ENCODE measurements around the gene OSMR.

Gene OSMR

DNA sequence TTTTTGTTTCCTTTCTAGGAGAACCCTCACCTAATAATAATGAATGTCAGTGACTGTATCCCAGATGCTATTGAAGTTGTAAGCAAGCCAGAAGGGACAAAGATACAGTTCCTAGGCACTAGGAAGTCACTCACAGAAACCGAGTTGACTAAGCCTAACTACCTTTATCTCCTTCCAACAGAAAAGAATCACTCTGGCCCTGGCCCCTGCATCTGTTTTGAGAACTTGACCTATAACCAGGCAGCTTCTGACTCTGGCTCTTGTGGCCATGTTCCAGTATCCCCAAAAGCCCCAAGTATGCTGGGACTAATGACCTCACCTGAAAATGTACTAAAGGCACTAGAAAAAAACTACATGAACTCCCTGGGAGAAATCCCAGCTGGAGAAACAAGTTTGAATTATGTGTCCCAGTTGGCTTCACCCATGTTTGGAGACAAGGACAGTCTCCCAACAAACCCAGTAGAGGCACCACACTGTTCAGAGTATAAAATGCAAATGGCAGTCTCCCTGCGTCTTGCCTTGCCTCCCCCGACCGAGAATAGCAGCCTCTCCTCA lies 87.1 kb downstream of the OSMR start:
- DNase-seq, result no peak

- no peak for DNase-seq
Observed at GRCh38 chr5:38935437-38935836, 89.6 kb downstream of the OSMR start.

DNA sequence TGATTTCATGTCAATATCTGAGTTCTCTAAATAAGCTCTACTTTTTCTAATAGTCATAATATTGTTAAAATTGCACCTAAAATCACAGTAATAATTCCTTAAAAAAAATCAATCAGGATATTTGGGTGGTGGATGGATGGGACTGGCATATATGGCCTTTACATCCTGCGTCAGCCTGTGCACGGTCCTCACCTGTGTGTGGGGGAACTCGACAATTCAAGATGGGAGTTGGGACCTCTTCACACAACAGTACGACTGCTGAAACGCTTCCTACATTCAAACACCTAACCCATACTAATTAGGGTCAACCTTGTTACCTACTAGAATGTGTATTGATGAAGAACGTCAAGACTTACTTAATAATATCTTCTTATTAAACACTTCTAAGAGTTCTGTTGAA lies 90.5 kb downstream of the OSMR start:
- no peak for DNase-seq

DNA sequence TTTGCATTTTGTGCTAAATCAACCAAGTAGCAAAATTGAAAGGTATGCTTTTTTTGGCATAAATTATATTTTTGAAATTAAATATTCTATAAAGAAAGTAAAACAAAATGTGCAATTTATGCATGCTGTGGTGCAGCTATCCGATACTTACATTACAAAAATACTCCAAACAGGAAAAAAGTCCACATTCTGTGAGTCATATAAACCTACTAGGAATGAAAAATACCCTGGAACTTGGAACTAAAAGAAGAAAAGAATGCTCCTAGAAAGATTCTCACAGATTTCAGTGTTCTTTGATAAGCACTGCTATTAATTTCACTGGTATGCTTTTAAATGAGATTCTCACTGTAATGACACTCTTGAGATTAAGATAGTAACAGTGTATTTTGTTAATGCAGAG lies 92.6 kb downstream of the OSMR start:
- no peak for DNase-seq

DNA sequence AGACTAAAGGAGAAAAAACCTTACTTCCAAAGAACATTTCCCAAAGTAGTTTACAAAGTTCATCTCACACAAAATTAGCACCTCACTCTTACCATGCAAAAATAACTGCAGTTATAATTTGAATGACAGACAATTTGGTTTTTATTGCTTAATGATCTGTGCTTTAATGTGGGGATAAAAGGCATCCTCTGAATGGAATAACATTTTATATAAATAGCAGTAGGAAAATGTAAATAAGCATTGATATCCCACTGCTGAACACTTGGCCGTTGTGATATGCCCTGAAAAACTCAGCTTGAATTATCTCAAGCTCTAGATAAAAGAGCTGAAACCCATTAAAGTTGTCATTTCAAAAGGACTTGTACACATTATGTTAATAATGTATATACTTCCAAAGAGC lies 93.2 kb downstream of the OSMR start:
- no peak for DNase-seq

DNA sequence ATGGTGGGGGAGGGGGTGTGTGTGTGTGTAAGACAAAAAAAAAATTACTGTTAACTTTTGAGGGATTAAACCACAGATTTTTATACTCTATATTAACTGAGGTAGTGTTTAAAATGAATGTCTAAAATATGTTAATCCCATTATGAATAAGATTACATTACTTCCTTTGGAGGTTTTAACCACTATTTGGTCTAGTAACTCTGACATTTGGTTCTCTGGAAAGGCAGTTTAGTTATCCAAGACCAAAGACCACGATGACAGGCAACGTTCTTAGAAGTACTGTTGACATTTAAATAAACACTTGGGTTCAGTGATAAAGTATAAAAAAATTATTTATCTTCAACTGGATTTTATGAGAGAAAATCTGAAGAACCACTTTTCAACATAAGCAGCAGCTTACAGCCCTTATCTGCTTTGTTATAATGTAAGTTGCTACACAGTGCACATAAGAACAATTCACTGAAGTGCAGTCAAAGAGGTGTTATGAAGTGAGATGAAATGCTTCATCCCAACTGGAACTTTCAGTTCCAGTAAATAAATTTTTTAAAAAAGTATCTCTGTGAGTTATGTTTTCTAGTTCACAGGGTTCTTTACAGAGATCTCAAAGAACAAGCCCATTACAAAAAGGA lies 94.5 kb downstream of the OSMR start:
- no peak for DNase-seq

DNA sequence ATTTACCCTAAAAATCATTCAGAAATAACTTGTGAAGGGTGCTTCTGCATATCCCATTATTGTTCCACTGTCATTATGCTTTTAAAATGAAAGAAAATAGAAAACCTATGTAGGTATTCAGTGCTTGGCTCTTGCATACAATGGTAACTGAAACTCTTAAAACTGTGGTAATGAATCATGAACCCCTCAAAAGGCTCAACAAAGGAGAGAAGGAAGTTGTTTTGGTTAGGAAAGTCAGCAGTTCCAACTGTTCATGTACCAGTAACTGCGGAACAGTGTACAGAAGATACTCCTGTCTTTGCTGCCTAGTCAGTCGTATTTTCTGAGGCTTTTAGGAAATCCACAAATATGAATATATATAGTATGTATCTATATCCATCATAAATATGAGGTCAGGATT lies 96.1 kb downstream of the OSMR start:
- no peak for DNase-seq

DNA sequence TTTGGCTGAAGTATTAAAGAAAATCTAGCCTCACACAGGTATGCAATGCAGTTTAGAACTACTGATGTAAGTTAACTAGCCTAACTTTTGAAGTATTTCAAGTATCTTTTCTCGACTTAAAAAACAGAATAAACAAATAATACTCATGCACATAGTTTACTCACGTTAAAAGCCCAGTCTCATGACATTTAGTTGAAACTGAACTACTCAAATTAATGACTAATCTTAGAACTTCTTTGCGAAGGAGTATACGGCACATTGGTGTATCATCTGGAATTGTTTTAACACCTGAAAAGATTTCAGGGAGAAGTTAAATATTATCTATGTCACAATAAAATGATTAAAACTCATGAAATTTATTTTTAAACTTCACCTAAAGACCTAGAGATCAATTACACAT lies 98.5 kb downstream of the OSMR start:
- no peak for DNase-seq

- no peak for DNase-seq
Observed at GRCh38 chr5:38948501-38948900, 102.7 kb downstream of the OSMR start.

GRCh38 chr5:38953426-38954012 lies 107.7 kb downstream of the OSMR start:
- no peak for DNase-seq

DNA sequence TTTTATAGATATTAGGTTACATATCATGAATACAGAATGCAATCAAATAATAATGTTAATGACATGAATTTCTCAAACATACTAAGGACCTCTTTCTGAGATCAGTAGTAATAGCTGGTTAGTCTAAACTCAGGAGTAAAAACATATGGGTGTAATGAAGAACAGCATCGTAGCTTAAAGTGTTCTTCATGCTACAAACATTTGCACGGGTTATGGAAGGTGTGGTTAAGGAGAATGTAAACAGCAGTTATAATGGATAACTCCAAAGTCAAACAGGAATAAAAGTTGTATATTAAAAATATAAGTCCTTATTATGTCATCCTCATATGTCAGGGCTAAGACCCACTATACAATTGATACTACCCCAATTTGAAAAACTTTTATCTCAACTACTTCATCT lies 115.9 kb downstream of the OSMR start:
- no peak for DNase-seq

- no peak for DNase-seq
Observed at GRCh38 chr5:38968665-38969064, 122.9 kb downstream of the OSMR start.

DNA sequence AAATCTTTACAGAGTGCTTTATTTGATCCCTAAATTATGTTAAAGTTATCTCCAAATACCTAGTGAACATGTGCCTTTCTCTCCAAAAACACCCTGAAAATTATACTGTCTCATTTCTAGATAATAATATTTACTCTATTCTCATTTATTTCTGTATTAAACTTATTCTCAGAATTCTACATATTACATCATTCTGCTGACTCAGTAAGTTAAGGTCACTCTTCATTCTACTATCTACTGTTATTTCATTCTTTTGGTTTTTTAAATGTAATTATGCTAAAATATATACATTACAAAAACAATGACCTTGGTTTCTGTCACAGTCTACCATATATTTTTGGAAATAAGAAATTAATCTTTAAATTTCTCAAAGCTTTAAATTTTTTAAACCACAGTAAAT lies 132.2 kb downstream of the OSMR start:
- DNase-seq, result no peak

DNA sequence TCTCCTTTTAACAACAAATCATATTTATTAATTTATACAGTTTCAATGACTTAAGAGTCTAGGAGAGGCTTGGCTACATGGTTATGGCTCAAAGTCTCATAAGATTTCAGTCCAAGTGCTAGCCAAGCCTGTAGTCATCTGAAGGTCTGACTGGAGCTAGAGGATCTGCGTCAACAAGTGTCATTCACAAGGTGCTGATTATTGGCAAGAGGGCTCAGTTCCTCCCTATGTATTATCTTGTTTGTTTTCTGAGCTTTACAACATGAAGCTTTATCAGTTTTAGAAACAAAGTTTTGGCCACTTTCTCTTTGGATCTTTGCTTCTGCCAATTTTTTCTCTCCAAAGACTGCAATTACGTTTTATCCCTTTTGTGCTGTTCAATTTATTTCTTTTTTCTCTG lies 133.7 kb downstream of the OSMR start:
- no peak for DNase-seq
